Smooth muscle cell (in vitro differentiated cells): ENCODE data around the gene ACVR1. TPM values are rescaled to one million over a fixed set of nuclear protein-coding genes. Genes with fewer than 3 reads are reported as not detected.

Experiments used
- DNase-seq: peaks from one replicate; lab custom pipeline; 2025; ENCODE audit not compliant: unreplicated experiment; lab: John Stamatoyannopoulos, UW
- H2AFZ ChIP-seq: fragments of 200-600 bp; sonication (generic); 2 replicates; pipeline ENCODE4 v1.6.0; 2016; ENCODE audit warnings: antibody characterized with exemption, low read depth, mild to moderate bottlenecking
- H3F3A ChIP-seq: fragments of 200-600 bp; sonication (generic); 2 replicates; pipeline ENCODE4 v1.6.0; 2017; ENCODE audit warnings: antibody characterized with exemption, low read depth
- H3K27ac ChIP-seq: fragments of 200-600 bp; sonication (generic); 2 replicates; pipeline ENCODE4 v1.5.1; 2016; ENCODE audit warnings: low read depth, mild to moderate bottlenecking
- H3K27me3 ChIP-seq: fragments of 200-600 bp; sonication (generic); 2 replicates; pipeline ENCODE4 v1.6.1; 2016; ENCODE audit warnings: low read depth, mild to moderate bottlenecking
- H3K36me3 ChIP-seq: fragments of 200-600 bp; sonication (generic); 2 replicates; pipeline ENCODE4 v1.5.1; 2016; ENCODE audit warnings: low read depth
- H3K4me1 ChIP-seq: fragments of 200-600 bp; sonication (generic); 2 replicates; pipeline ENCODE4 v1.5.1; 2016; ENCODE audit warnings: low read depth
- H3K4me2 ChIP-seq: fragments of 200-600 bp; sonication (generic); 2 replicates; pipeline ENCODE4 v1.6.0; 2016; ENCODE audit warnings: mild to moderate bottlenecking
- H3K4me3 ChIP-seq: fragments of 200-600 bp; sonication (generic); 2 replicates; pipeline ENCODE4 v1.5.1; 2016; ENCODE audit warnings: mild to moderate bottlenecking
- H3K79me2 ChIP-seq: fragments of 200-600 bp; sonication (generic); 2 replicates; pipeline ENCODE4 v1.6.0; 2016; ENCODE audit warnings: low read depth, mild to moderate bottlenecking
- H3K9ac ChIP-seq: fragments of 200-600 bp; sonication (generic); 2 replicates; pipeline ENCODE4 v1.6.0; 2016; ENCODE audit warnings: low read depth
- H3K9me3 ChIP-seq: fragments of 200-600 bp; sonication (generic); replicated peaks from 2 replicates; pipeline ENCODE4 v1.5.1; 2016; ENCODE audit warnings: low read depth
- H4K20me1 ChIP-seq: fragments of 200-600 bp; sonication (generic); 2 replicates; pipeline ENCODE4 v1.6.0; 2016; ENCODE audit warnings: low read depth
- WGBS: methylation state at CpG from one replicate; pipeline ENCODE4 v1.1.7; 2016; ENCODE audit warnings: low lambda C conversion rate; 5-methylcytosine and 5-hydroxymethylcytosine counted together
- polyA plus RNA-seq: library from polyadenylated mRNA; unstranded; fragments of >200 nt; fragmentation: Nextera tagmentation; extraction: Ambion mirVana; gene quantifications from 2 replicates; pipeline ENCODE4 v1.2.1, GENCODE V29; 2016
- total RNA-seq: library from RNA; depleted of rRNA; stranded (reverse); fragments of >200 nt; gene quantifications from 2 replicates; pipeline ENCODE4 v1.2.3, GENCODE V29; 2014
- TF ChIP-seq, protein P1 (sequence below): fragments of 200-600 bp; sonication (generic); IDR thresholded peaks from 2 replicates; pipeline ENCODE4 v1.5.1; 2017; ENCODE audit warnings: borderline replicate concordance, mild to moderate bottlenecking, antibody characterized with exemption; ENCODE audit not compliant: insufficient read depth, poor library complexity, severe bottlenecking

Gene ACVR1
- total and polyA plus RNA-seq, 2 experiments from 2014 or later: 27.2 to 32.7 TPM

DNA sequence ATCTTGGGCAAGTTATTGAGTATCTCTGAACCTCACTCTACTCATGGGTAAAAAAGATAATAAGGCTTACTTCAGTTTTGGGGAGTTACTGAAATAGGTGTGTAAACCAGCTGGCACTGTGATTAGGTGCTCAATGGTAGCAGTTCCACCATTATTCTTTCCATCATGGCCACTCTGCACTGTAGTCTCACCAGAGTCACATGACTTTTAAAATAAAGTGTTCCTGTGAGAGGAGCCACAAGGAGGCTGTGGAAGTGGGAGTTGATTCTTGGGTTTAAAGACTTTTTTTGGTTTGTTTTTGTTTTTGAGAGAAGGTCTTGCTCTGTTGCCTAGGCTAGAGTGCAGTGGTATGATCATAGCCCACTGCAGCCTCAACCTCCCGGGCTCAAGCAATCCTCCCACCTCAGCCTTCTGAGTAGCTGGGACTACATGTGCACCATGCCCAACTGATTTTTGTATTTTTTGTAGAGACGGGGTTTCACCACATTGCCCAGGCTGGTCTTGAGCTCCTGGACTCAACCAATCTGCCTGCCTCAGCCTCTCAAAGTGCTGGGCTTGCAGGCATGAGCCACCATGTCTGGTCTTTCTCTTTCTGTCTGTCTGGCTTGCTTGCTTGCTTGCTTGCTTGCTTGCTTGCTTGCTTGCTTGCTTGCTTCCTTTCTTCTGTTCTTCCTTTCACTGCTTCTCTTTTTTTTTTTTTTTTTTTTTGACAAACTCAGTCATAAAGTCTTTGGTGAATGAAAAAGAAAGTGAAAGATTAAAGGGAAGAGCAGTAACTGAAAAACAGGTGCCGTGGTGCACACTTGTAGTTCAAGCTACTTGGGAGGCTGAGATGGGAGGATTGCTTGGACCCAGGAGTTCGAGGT lies 21.2 kb upstream of the ACVR1 start:
- H3K4me1 ChIP-seq: no peaks in the 10 kb centered on the region
- TF ChIP-seq, protein P1, sequence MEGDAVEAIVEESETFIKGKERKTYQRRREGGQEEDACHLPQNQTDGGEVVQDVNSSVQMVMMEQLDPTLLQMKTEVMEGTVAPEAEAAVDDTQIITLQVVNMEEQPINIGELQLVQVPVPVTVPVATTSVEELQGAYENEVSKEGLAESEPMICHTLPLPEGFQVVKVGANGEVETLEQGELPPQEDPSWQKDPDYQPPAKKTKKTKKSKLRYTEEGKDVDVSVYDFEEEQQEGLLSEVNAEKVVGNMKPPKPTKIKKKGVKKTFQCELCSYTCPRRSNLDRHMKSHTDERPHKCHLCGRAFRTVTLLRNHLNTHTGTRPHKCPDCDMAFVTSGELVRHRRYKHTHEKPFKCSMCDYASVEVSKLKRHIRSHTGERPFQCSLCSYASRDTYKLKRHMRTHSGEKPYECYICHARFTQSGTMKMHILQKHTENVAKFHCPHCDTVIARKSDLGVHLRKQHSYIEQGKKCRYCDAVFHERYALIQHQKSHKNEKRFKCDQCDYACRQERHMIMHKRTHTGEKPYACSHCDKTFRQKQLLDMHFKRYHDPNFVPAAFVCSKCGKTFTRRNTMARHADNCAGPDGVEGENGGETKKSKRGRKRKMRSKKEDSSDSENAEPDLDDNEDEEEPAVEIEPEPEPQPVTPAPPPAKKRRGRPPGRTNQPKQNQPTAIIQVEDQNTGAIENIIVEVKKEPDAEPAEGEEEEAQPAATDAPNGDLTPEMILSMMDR: no peak
- no peaks in the 10 kb centered on the region for H3K9me3 ChIP-seq
- H3K36me3 ChIP-seq: no peaks in the 10 kb centered on the region
- no peaks in the 10 kb centered on the region for H3F3A ChIP-seq
- no peak overlapping the region for H3K4me2 ChIP-seq
- no peak overlapping the region for H3K9ac ChIP-seq
- no peaks in the 10 kb centered on the region for H4K20me1 ChIP-seq
- no peaks in the 10 kb centered on the region for H3K79me2 ChIP-seq
- no peaks in the 10 kb centered on the region for H3K27me3 ChIP-seq
- H2AFZ ChIP-seq: no peak overlapping the region
- H3K4me3 ChIP-seq: no peak overlapping the region
- 92% methylated on average over 4 of the region's 4 CpGs for WGBS
- no peak overlapping the region for H3K27ac ChIP-seq
- no peak for DNase-seq

DNA sequence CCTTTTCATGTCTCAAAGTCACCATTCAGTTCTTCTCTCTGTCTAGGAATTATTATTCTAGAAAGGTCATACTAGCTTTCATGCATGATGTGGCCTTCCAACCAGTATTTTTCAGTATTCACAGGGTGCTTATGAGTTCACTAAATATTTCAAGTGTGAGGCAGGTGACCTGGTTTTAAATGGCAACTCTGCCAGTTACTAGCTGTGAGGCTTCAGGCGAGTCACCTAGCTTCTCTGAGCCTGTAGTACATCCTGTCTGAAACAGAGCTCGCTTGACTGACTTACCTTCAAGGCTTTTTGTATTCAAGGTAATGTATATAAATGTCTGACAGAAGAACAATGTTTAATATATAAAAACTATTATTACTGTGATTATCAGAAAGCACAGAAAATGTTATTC lies 19.4 kb upstream of the ACVR1 start:
- DNase-seq: no peak
- WGBS: 80% methylated on average over 2 of the region's 2 CpGs
- TF ChIP-seq, protein P1: no peak
- H3K4me3 ChIP-seq: no peak overlapping the region
- H3K9ac ChIP-seq: no peak overlapping the region
- H3K79me2 ChIP-seq: no peaks in the 10 kb centered on the region
- no peaks in the 10 kb centered on the region for H3K4me1 ChIP-seq
- no peak overlapping the region for H2AFZ ChIP-seq
- H3F3A ChIP-seq: no peaks in the 10 kb centered on the region
- H3K9me3 ChIP-seq: no peaks in the 10 kb centered on the region
- H3K4me2 ChIP-seq: peak overlapping the region; percentile 76
- H3K27me3 ChIP-seq: no peaks in the 10 kb centered on the region
- no peaks in the 10 kb centered on the region for H3K36me3 ChIP-seq
- peak overlapping the region; percentile 74 for H3K27ac ChIP-seq
- H4K20me1 ChIP-seq: no peaks in the 10 kb centered on the region

DNA sequence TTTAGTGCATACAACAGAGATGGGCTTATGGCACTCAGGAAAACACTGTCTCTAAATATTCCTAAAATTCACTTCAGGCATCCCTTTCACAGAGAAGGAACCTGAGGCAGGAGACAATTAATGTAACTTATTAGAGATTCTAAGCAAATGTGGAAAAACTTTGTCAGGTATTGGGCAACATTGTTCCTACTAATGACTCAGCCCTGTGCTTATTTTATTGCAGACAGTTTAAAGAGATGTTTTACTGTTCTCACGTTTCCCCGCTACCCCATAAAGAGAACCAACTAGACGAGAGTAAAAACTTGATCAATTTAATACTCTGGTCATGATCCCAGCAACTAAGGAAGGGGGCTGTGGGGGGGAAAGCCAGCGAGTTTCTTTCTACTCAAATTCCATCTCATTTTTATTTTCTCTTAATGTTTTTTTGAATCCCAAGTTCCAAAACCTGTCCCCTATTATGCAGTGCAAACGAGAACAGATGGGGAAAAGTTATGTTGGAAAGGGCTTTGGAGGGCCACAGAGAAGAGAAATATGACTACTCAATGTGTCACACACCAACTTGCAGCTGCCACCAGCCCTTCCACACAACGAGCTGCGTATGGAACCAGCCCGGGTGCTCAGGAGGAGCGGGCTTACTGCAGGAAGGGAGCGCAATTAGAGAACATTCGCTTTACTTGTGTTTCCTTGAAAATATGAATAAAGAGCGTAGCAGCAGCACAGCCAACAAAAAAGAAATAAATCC lies 18.7 kb upstream of the ACVR1 start:
- Histone ChIP-seq H3F3A (no peaks in the 10 kb centered on the region), H3K4me2 (peak overlapping the region; percentile 76), H3K4me3 (no peak overlapping the region), H4K20me1 (no peaks in the 10 kb centered on the region), H3K4me1 (no peaks in the 10 kb centered on the region), H3K36me3 (no peaks in the 10 kb centered on the region), H3K27me3 (no peaks in the 10 kb centered on the region), H3K9me3 (no peaks in the 10 kb centered on the region), H3K79me2 (no peaks in the 10 kb centered on the region), H2AFZ (peak overlapping the region; percentile 53), H3K27ac (peak overlapping the region; percentile 74), H3K9ac (no peak overlapping the region)
- 50% methylated on average over 12 of the region's 12 CpGs for WGBS
- TF ChIP-seq, protein P1: no peak
- no peak for DNase-seq
